Posterior vena cava (tissue), 2 donors: ENCODE results near the gene GNG11. TPM values are rescaled to one million over a fixed set of nuclear protein-coding genes. Genes with fewer than 3 reads are reported as not detected.

ENCODE experiments used
- total RNA-seq, 2 donors: library from RNA; stranded (reverse); fragmentation: NEBNext Ultra II Directional; extraction: Animal tissue kit (Norgen Biotek cat#: 25700); gene quantifications; one replicate each; pipeline ENCODE4 v1.2.1, GENCODE V29; 2021
- donor health status: DM: yes; HTN: yes; CAD: no.
- donor health status: DM: yes; HTN: yes; CAD: no.

GNG11 gene
- total RNA-seq, 2 donors from 2014 or later: 22.7 to 24.1 TPM

Other genes with a start within 250 kb of the GNG11 start
- gene TFPI2, start 31.0 kb upstream of the GNG11 start, total RNA-seq: 1 to 10 TPM; 2.3 to 4.9 TPM
- gene GNGT1, start 15.2 kb upstream of the GNG11 start, total RNA-seq: not detected
- 10 to 100 TPM; 17.0 to 19.2 TPM for gene BET1, start 82.6 kb downstream of the GNG11 start, total RNA-seq